Measurements from ENCODE around the gene EFNA4.

EFNA4 gene

GRCh38 chr1:155070721-155071569 is 7.4 kb downstream of the EFNA4 start (continued):
- TF ChIP-seq SALL2 (tag by site-specific recombination; IDR thresholded peaks at IDR 0.05; ENCODE audit: borderline replicate concordance) (no peak), ZNF830 (tag by site-specific recombination; IDR thresholded peaks at IDR 0.05; ENCODE audit: low read depth) (no peak), ZNF521 (tag by site-specific recombination; IDR thresholded peaks at IDR 0.05) (no peak), KLF17 (tag by site-specific recombination; IDR thresholded peaks at IDR 0.05) (0 out of 2 replicates have a peak, but pooled peaks have one; percentile 14), ZNF692 (tag by site-specific recombination; IDR thresholded peaks at IDR 0.05) (peak; percentile 67), ZNF555 (tag by site-specific recombination; conservative IDR thresholded peaks at IDR 0.05) (no peak), ZNF501 (tag by site-specific recombination; IDR thresholded peaks at IDR 0.05) (no peak), CTCF (tag by site-specific recombination; IDR thresholded peaks at IDR 0.05) (peak; percentile 81), ZBTB20 (tag by site-specific recombination; IDR thresholded peaks at IDR 0.05) (peak; percentile 27; the same call in 1 of the 2 replicates), ZNF449 (tag by site-specific recombination; IDR thresholded peaks at IDR 0.05) (peak; percentile 93), ZNF366 (tag by site-specific recombination; conservative IDR thresholded peaks at IDR 0.05) (no peak), ZNF398 (tag by site-specific recombination; IDR thresholded peaks at IDR 0.05) (peak; percentile 49), ZNF513 (tag by site-specific recombination; IDR thresholded peaks at IDR 0.05) (no peak), ZSCAN18 (tag by site-specific recombination; IDR thresholded peaks at IDR 0.05) (no peak; the same call in 1 of the 2 replicates), ZNF169 (tag by site-specific recombination; IDR thresholded peaks at IDR 0.05) (no peak), KLF8 (tag by site-specific recombination; IDR thresholded peaks at IDR 0.05) (0 out of 2 replicates have a peak, but pooled peaks have one; percentile 45), ZFP69B (tag by site-specific recombination; IDR thresholded peaks at IDR 0.05) (peak; percentile 64; the same call in 1 of the 2 replicates), WT1 (tag by site-specific recombination; IDR thresholded peaks at IDR 0.05) (peak; percentile 65), EGR2 (tag by site-specific recombination; IDR thresholded peaks at IDR 0.05; ENCODE audit: low read depth) (peak; percentile 83), PRDM1 (tag by site-specific recombination; IDR thresholded peaks at IDR 0.05) (0 out of 2 replicates have a peak, but pooled peaks have one; percentile 31), KLF10 (tag by site-specific recombination; IDR thresholded peaks at IDR 0.05) (peak; percentile 33; the same call in 1 of the 2 replicates), KLF9 (tag by site-specific recombination; IDR thresholded peaks at IDR 0.05; ENCODE audit: low read depth) (peak; percentile 76), ZNF624 (tag by site-specific recombination; IDR thresholded peaks at IDR 0.05) (no peak), PATZ1 (tag by site-specific recombination; IDR thresholded peaks at IDR 0.05) (peak; percentile 67; the same call in 1 of the 2 replicates), ZNF16 (tag by site-specific recombination; IDR thresholded peaks at IDR 0.05; ENCODE audit: low read depth) (no peak)
